Measurements from ENCODE around the gene BUB1.

BUB1 gene

DNA sequence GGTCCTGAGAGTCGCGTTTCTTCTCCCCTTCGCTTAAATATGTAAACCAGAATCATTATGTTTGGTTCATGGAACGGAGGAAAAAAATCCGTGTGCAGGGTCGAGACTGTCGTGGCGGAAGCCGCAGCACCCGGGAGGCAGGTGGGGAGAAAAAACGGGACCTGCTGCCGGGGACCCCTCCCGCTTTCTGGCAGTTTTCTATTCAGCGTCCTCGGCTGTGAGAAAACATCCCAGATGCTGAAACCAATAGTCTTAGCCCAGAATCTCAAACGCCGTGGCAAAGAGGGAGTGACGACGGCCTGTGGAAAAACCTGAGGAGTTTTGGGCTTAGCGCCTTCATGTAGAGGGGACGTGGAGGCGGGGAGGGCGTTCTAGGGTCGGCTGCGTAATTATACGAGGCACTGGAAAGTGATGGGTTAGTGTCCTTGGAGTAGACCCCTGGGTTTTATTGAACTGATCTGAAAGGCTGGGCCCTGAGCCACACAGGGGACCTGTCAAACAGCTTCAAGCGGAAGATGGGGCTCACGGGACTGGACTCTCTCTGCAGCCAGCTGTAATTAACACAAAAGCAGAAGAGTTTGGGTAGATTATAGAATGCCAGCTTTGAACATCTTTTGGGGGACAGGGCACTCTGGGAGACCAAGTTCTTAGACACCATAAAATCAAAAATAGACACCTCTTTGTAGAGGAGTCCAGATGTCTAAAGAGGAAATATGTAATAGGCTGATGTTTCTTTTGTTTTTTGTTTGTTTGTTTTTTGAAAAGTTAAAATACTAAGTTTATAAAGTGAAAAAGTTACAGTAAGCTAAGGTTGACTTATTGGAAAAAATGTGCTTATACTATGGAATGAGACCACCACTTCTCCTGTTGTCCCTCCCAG is 834 bp upstream of the BUB1 start:
- TF ChIP-seq, protein P1, sequence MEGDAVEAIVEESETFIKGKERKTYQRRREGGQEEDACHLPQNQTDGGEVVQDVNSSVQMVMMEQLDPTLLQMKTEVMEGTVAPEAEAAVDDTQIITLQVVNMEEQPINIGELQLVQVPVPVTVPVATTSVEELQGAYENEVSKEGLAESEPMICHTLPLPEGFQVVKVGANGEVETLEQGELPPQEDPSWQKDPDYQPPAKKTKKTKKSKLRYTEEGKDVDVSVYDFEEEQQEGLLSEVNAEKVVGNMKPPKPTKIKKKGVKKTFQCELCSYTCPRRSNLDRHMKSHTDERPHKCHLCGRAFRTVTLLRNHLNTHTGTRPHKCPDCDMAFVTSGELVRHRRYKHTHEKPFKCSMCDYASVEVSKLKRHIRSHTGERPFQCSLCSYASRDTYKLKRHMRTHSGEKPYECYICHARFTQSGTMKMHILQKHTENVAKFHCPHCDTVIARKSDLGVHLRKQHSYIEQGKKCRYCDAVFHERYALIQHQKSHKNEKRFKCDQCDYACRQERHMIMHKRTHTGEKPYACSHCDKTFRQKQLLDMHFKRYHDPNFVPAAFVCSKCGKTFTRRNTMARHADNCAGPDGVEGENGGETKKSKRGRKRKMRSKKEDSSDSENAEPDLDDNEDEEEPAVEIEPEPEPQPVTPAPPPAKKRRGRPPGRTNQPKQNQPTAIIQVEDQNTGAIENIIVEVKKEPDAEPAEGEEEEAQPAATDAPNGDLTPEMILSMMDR (conservative IDR thresholded peaks at IDR 0.05; ENCODE audit: low read length), result no peak
- DNase-seq (ENCODE audit: low read depth), result peak; percentile 27
- peak overlapping the region; percentile 84 for H3K4me3 ChIP-seq (ENCODE audit: low read length)

- peak overlapping the region; percentile 84 for H3K4me3 ChIP-seq (ENCODE audit: low read length)
- no peak for DNase-seq (ENCODE audit: low read depth)
- TF ChIP-seq, protein P1 (conservative IDR thresholded peaks at IDR 0.05; ENCODE audit: low read length), result no peak
Measured at GRCh38 chr2:110677080-110677479, 783 bp downstream of the BUB1 start.

DNA sequence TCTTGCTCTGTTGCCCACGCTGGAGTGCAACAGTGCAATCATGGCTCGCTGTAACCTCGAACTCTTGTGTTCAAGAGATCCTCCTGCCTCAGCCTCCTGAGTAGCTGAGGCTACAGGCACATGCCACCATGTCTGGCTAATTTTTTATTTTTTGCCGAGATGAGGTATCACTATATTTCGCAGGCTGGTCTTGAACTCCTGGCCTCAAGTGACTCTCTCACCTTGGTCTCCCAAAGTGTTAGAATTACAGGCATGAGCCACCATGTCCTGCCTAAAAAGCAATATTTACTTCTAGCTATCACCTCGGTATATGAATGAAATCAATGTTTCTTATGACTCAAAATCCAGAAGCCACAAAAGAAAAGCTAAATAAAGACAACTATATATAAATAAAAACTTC is 2.2 kb downstream of the BUB1 start:
- H3K4me3 ChIP-seq (ENCODE audit: low read length), result no peak overlapping the region
- no peak for DNase-seq (ENCODE audit: low read depth)
- TF ChIP-seq, protein P1 (conservative IDR thresholded peaks at IDR 0.05; ENCODE audit: low read length), result no peak

DNA sequence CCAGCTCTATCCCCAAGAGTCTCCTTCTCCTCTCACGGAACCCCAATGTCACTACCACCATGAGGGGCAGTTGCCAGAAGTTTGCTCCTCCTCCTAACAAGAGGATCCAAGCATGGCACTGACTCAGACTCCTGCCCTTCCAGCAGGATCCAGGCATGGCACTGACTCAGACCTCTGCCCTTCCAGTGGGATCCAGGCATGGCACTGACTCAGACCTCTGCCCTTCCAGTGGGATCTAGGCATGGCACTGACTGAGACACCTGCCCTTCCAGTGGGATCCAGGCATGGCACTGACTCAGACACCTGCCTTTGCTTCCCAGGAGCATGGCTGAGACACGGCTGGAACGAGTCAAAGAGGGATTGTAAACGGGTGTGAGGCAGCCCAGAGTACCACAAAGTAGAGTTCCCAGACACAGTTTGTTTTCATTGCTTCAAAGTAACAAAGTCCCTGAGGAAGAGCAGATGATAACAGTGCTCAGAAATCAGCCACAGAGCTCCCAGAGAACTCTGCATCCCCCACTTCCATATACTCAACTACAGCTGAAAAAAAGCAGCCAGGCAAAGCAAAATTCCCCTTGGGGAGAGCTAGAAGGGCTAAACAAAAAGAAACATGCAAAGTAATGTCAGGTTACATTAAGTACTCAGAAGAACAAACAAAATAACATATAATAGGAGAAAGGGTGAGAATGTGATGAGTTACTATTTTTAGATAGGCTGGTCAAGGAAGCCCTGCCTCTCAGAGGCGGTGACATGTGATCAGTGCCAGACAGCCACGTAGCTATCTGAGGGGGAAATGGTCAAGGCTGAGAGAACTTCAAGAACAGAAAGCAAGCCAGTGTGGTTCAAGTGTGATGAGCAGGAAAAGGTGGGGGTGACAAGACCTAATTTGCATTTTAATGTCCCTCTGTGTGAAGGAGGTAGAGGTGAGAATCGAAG is 3.0 kb downstream of the BUB1 start:
- DNase-seq (ENCODE audit: low read depth), result peak; percentile 30
- TF ChIP-seq, protein P1 (conservative IDR thresholded peaks at IDR 0.05; ENCODE audit: low read length), result no peak
- H3K4me3 ChIP-seq (ENCODE audit: low read length), result no peak overlapping the region; the same call in 1 of the 2 replicates

DNA sequence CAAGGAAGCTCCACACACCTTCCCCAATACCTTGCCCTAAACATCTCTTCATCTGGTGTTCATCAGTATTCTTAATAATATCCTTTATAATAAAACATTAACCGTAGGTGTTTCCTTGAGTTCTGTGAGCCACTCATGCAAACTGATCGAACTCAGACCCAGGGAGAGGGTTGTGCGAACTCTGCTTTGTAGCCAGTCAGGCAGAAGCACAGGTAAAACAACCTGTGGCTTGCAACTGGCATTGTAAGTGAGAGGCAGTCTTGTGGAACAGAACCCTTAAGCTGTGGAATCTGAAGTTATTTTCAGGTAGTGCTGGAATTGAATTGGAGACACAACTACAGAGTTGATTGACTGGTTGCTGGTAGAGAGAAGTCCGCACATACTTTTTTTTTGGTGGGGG is 4.7 kb downstream of the BUB1 start:
- TF ChIP-seq, protein P1 (conservative IDR thresholded peaks at IDR 0.05; ENCODE audit: low read length), result no peak
- no peak for DNase-seq (ENCODE audit: low read depth)
- H3K4me3 ChIP-seq (ENCODE audit: low read length), result no peak overlapping the region

DNA sequence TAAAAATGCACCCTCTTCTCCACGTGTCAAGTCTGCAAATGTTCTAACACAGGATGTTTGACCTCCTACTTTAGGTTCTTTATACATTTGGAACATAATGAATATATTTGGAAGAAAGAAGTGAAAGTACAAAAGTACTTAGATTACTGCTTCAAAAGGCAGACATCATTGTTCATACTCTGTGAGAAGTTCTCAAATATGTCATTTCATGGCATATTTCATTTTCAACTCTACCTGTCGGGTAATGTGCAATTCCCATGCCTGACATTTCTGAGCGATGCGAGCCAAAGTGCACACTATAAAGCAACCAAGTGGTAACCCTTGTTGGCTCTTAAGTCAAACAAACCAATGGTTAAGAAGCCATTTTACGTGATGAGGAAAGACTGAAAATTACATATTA is 7.0 kb downstream of the BUB1 start:
- H3K4me3 ChIP-seq (ENCODE audit: low read length), result no peak overlapping the region
- no peak for DNase-seq (ENCODE audit: low read depth)
- TF ChIP-seq, protein P1 (conservative IDR thresholded peaks at IDR 0.05; ENCODE audit: low read length), result no peak

Data from AG10803 (cell line).